Mesenchymal stem cell (in vitro differentiated cells and primary cell): ENCODE data around the gene NEU4.
A peak's percentile ranks its signal among the peaks of the same experiment; 100 is the strongest.

Source experiments
- DNase-seq: peaks from one replicate; pipeline ENCODE4 v3.0.0-alpha.2; 2013
- H2AFZ ChIP-seq: one replicate; pipeline ENCODE4 v1.6.1; 2013; ENCODE audit warnings: low read depth, mild to moderate bottlenecking, control low read depth, inconsistent platforms, low read length, moderate library complexity
- H2AK5ac ChIP-seq: 2 replicates; pipeline ENCODE4 v1.6.1; 2013; ENCODE audit warnings: low read length, moderate library complexity, mild to moderate bottlenecking, inconsistent platforms; ENCODE audit not compliant: severe bottlenecking
- H2BK120ac ChIP-seq: one replicate; pipeline ENCODE4 v1.6.1; 2013; ENCODE audit warnings: low read depth, mild to moderate bottlenecking, inconsistent platforms, low read length, moderate library complexity
- H2BK12ac ChIP-seq, 2 experiments: one replicate each; pipeline ENCODE4 v1.6.1; 2013; ENCODE audit warnings: inconsistent platforms in 2 of 2, low read length in 2 of 2, mild to moderate bottlenecking in 2 of 2, moderate library complexity in 2 of 2, control low read depth in 1 of 2
- H2BK15ac ChIP-seq: one replicate; pipeline ENCODE4 v1.6.1; 2013; ENCODE audit warnings: mild to moderate bottlenecking, low read depth, inconsistent platforms; ENCODE audit not compliant: poor library complexity, severe bottlenecking
- H2BK5ac ChIP-seq: 2 replicates; pipeline ENCODE4 v1.6.1; 2013; ENCODE audit warnings: low read depth, mild to moderate bottlenecking, low read length, control low read depth, inconsistent platforms; ENCODE audit not compliant: poor library complexity, severe bottlenecking
- H3K14ac ChIP-seq, 2 experiments: one replicate each; pipeline ENCODE4 v1.6.1; 2013; ENCODE audit warnings: inconsistent platforms in 2 of 2, low read length in 2 of 2, control low read depth in 1 of 2, mild to moderate bottlenecking in 1 of 2, moderate library complexity in 1 of 2
- H3K18ac ChIP-seq, 2 experiments: one replicate each; pipeline ENCODE4 v1.6.1; 2013; ENCODE audit warnings: inconsistent platforms in 2 of 2, low read length in 2 of 2, control low read depth in 1 of 2, low read depth in 1 of 2, mild to moderate bottlenecking in 1 of 2
- H3K23ac ChIP-seq, 2 experiments: one replicate each; pipeline ENCODE4 v1.6.1; 2013; ENCODE audit warnings: inconsistent platforms in 2 of 2, low read length in 2 of 2, mild to moderate bottlenecking in 2 of 2, moderate library complexity in 2 of 2, control low read depth in 1 of 2
- H3K27ac ChIP-seq: 2 replicates; pipeline ENCODE4 v1.5.1; 2013; ENCODE audit warnings: mild to moderate bottlenecking, moderate library complexity, low read length, control low read depth, inconsistent platforms; ENCODE audit not compliant: poor library complexity, severe bottlenecking
- H3K27me3 ChIP-seq, 2 experiments: 2 replicates each; pipeline versions ENCODE4 v1.6.1 to v1.7.0; 2013; ENCODE audit warnings: low read length in 2 of 2, mild to moderate bottlenecking in 2 of 2, moderate library complexity in 2 of 2, control low read depth in 1 of 2, inconsistent platforms in 1 of 2; ENCODE audit not compliant: control insufficient read depth in 1 of 2, insufficient read depth in 1 of 2
- H3K36me3 ChIP-seq, 2 experiments: 2 replicates each; pipeline versions ENCODE4 v1.6.1 to v1.7.0; 2013; ENCODE audit warnings: low read length in 2 of 2, control low read depth in 1 of 2, inconsistent platforms in 1 of 2, low read depth in 1 of 2, mild to moderate bottlenecking in 1 of 2; ENCODE audit not compliant: insufficient read depth in 2 of 2, control insufficient read depth in 1 of 2
- H3K4ac ChIP-seq, 2 experiments: one replicate each; pipeline ENCODE4 v1.6.1; 2013; ENCODE audit warnings: inconsistent platforms in 2 of 2, low read length in 2 of 2, mild to moderate bottlenecking in 2 of 2, moderate library complexity in 2 of 2, control low read depth in 1 of 2, low read depth in 1 of 2
- H3K4me1 ChIP-seq: 2 replicates; pipeline ENCODE4 v1.6.1; 2013; ENCODE audit warnings: low read depth, low read length, control low read depth; ENCODE audit not compliant: control insufficient read depth, insufficient read depth
- H3K4me2 ChIP-seq: 2 replicates; pipeline ENCODE4 v1.6.1; 2013; ENCODE audit warnings: low read length, mild to moderate bottlenecking, inconsistent platforms; ENCODE audit not compliant: poor library complexity, severe bottlenecking
- H3K4me3 ChIP-seq, 2 experiments: 2 replicates each; pipeline versions ENCODE4 v1.5.1 to v1.7.0; 2013; ENCODE audit warnings: low read length in 2 of 2, mild to moderate bottlenecking in 2 of 2, control low read depth in 1 of 2, low read depth in 1 of 2; ENCODE audit not compliant: insufficient read depth in 1 of 2
- H3K79me1 ChIP-seq: replicated peaks from 2 replicates; pipeline ENCODE4 v1.6.1; 2013; ENCODE audit warnings: mild to moderate bottlenecking, control low read depth, low read length, inconsistent platforms; ENCODE audit not compliant: poor library complexity, severe bottlenecking
- H3K9ac ChIP-seq: 2 replicates; pipeline ENCODE4 v1.7.0; 2013; ENCODE audit warnings: mild to moderate bottlenecking, low read length, moderate library complexity
- H3K9me3 ChIP-seq: 2 replicates; pipeline ENCODE4 v1.7.0; 2013; ENCODE audit warnings: mild to moderate bottlenecking, low read length; ENCODE audit not compliant: control insufficient read depth
- H4K8ac ChIP-seq: one replicate; pipeline ENCODE4 v1.6.1; 2013; ENCODE audit warnings: inconsistent platforms, mild to moderate bottlenecking, low read length, moderate library complexity
- H4K91ac ChIP-seq: one replicate; pipeline ENCODE4 v1.6.1; 2013; ENCODE audit warnings: mild to moderate bottlenecking, low read length, inconsistent platforms
- WGBS: methylation state at CpG from one replicate; pipeline ENCODE4 v1.1.7; 2013; ENCODE audit warnings: mixed read lengths; 5-methylcytosine and 5-hydroxymethylcytosine counted together

NEU4 gene

DNA sequence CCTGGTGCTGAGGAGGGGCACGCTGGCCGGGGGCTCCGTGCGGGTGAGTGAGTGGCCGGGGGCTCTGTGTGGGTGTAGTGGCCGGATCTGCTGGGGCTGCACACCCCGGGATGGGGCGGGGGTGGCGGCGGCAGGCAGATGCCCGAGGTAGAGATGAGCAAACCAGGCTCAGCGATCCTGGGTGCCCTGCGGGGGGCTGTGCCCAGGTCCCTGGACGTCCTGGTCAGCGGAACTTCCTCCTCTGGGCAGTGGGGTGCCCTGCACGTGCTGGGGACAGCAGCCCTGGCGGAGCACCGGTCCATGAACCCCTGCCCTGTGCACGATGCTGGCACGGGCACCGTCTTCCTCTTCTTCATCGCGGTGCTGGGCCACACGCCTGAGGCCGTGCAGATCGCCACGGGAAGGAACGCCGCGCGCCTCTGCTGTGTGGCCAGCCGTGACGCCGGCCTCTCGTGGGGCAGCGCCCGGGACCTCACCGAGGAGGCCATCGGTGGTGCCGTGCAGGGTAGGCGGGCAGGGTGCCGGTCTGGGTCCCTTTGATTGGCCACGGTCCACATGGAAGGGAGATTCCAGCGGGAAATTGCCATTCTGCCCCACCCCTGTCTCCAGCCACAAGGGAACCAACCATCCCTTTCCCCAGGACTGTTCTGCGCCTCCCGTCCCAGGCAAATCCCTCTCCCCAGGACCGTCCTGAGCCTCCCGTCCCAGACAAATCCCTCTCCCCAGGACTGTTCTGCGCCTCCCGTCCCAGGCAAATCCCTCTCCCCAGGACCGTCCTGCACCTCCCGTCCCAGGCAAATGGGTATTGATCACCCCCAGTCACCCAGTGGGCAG lies 5.9 kb downstream of the NEU4 start:
- no peaks in the 10 kb centered on the region for H3K36me3 ChIP-seq
- no peaks in the 10 kb centered on the region for H3K4me1 ChIP-seq
- DNase-seq, result no peak
- no peak overlapping the region for H3K4ac ChIP-seq
- H3K9ac ChIP-seq, result no peak overlapping the region
- H3K4me2 ChIP-seq, result no peak overlapping the region
- H2AK5ac ChIP-seq, result no peak overlapping the region
- no peak overlapping the region for H3K27ac ChIP-seq
- no peak overlapping the region for H4K91ac ChIP-seq
- H2BK12ac ChIP-seq, result no peak overlapping the region
- no peak overlapping the region for H3K14ac ChIP-seq
- no peak overlapping the region for H2BK5ac ChIP-seq
- no peaks in the 10 kb centered on the region for H3K9me3 ChIP-seq
- no peak overlapping the region for H2BK120ac ChIP-seq
- H3K18ac ChIP-seq, result no peak overlapping the region
- peak overlapping the region in 1 of 2 experiments; percentile 20 for H3K4me3 ChIP-seq
- WGBS, result 91% methylated on average over 50 of the region's 52 CpGs
- H3K79me1 ChIP-seq, result no peaks in the 10 kb centered on the region
- H3K27me3 ChIP-seq, result peaks cover 0 to 34% of the 10 kb centered on the region in 2 experiments
- no peak overlapping the region for H4K8ac ChIP-seq
- H3K23ac ChIP-seq, result no peak overlapping the region
- H2BK15ac ChIP-seq, result no peak overlapping the region
- no peak overlapping the region for H2AFZ ChIP-seq

DNA sequence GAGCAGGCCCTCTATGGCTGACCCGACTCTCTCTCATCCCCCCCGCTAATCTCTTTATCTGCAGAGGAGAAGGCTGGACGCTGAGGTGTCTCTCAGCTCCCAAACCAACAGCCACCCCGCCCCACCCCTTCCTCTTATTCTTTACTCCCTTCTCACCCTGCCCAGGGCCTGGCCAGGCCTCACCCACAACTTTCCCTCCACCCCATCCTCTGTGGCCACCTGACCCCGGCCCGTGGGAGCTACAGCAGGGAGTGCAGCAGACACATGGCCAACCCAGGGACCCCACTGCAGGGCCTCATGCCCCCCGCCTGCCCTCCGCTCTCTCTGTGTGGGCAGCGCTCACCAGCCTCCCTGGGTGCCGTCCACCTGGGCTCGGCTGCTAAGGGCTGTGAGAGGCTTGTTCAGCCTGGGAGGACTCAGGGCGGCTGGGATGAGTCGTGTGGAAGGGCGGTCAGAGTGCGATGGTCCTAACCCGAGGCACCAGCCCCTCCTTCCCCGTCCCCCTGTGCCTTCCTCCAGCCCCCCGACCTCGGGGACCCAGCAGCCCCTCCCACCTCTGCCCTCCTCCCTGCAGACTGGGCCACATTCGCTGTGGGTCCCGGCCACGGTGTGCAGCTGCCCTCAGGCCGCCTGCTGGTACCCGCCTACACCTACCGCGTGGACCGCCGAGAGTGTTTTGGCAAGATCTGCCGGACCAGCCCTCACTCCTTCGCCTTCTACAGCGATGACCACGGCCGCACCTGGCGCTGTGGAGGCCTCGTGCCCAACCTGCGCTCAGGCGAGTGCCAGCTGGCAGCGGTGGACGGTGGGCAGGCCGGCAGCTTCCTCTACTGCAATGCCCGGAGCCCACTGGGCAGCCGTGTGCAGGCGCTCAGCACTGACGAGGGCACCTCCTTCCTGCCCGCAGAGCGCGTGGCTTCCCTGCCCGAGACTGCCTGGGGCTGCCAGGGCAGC lies 6.8 kb downstream of the NEU4 start:
- Histone ChIP-seq H2AK5ac (no peak overlapping the region), H2BK120ac (no peak overlapping the region), H3K27me3 (peaks cover 0 to 42% of the 10 kb centered on the region in 2 experiments), H3K14ac (no peak overlapping the region), H3K36me3 (no peaks in the 10 kb centered on the region), H3K4me1 (no peaks in the 10 kb centered on the region), H3K23ac (no peak overlapping the region), H3K9me3 (no peaks in the 10 kb centered on the region), H2BK15ac (no peak overlapping the region), H4K8ac (no peak overlapping the region), H3K4ac (no peak overlapping the region), H3K9ac (no peak overlapping the region), H4K91ac (no peak overlapping the region), H2BK12ac (no peak overlapping the region), H3K4me3 (no peak overlapping the region), H3K4me2 (no peak overlapping the region), H3K79me1 (no peaks in the 10 kb centered on the region), H2BK5ac (no peak overlapping the region), H3K27ac (no peak overlapping the region), H2AFZ (no peak overlapping the region), H3K18ac (no peak overlapping the region)
- DNase-seq, result no peak
- 88% methylated on average over 48 of the region's 48 CpGs for WGBS

DNA sequence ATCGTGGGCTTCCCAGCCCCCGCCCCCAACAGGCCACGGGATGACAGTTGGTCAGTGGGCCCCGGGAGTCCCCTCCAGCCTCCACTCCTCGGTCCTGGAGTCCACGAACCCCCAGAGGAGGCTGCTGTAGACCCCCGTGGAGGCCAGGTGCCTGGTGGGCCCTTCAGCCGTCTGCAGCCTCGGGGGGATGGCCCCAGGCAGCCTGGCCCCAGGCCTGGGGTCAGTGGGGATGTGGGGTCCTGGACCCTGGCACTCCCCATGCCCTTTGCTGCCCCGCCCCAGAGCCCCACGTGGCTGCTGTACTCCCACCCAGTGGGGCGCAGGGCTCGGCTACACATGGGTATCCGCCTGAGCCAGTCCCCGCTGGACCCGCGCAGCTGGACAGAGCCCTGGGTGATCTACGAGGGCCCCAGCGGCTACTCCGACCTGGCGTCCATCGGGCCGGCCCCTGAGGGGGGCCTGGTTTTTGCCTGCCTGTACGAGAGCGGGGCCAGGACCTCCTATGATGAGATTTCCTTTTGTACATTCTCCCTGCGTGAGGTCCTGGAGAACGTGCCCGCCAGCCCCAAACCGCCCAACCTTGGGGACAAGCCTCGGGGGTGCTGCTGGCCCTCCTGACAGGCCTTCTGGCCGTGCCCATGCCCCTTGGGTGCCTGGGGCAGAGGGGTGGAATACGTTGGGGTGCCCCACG lies 7.6 kb downstream of the NEU4 start:
- no peak overlapping the region for H3K23ac ChIP-seq
- H2BK5ac ChIP-seq, result no peak overlapping the region
- peaks cover 0 to 46% of the 10 kb centered on the region in 2 experiments for H3K27me3 ChIP-seq
- H2BK15ac ChIP-seq, result peak overlapping the region; percentile 74
- no peaks in the 10 kb centered on the region for H3K4me1 ChIP-seq
- H2AFZ ChIP-seq, result no peak overlapping the region
- no peak overlapping the region for H3K4me2 ChIP-seq
- H3K9me3 ChIP-seq, result no peaks in the 10 kb centered on the region
- H2BK12ac ChIP-seq, result no peak overlapping the region
- no peak for DNase-seq
- H3K18ac ChIP-seq, result no peak overlapping the region
- no peak overlapping the region for H3K27ac ChIP-seq
- H2BK120ac ChIP-seq, result no peak overlapping the region
- H2AK5ac ChIP-seq, result no peak overlapping the region
- no peak overlapping the region for H3K4ac ChIP-seq
- no peak overlapping the region for H3K14ac ChIP-seq
- no peaks in the 10 kb centered on the region for H3K36me3 ChIP-seq
- WGBS, result 79% methylated on average over 33 of the region's 33 CpGs
- H4K91ac ChIP-seq, result no peak overlapping the region
- no peak overlapping the region for H3K9ac ChIP-seq
- H4K8ac ChIP-seq, result no peak overlapping the region
- H3K4me3 ChIP-seq, result no peak overlapping the region
- H3K79me1 ChIP-seq, result no peaks in the 10 kb centered on the region
